HG03432 (cell line): ENCODE measurements around the gene KRT4.
"Not testable (repeated sequence)": the region's sequence is repeated elsewhere in the genome, so short reads cannot be mapped to it uniquely, and the experiment has no call there.

Experiments used
- ATAC-seq: cut with Tn5 transposase; IDR thresholded peaks from one replicate; pipeline ENCODE4 v1.9.1; 2021; ENCODE audit warnings: mild to moderate bottlenecking, moderate library complexity; ENCODE audit not compliant: unreplicated experiment

The KRT4 gene

DNA sequence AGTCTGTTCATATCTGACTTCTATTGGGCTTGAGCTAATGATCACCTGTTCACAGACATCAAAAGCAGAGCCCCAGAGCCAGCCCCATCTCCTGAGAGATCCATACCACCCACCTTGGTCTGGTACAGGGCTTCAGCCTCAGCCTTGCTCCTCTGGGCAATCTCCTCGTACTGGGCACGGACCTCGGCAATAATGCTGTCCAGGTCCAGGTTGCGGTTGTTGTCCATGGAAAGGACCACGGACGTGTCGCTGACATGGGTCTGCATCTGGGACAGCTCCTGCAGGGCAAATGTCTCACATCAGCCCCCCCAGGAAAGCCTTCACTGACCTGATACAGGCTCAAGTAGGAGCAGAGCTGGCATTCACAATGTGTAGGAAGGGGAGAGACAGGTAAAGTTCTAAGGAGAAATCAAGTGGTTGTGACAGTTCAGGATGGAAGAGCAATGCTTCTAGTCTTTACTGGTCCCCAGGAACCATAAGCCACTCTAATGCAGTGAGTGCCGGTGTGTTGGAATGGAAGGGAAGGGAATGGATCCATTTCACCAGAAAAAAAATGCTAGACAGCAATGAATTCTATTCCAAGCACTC is 5.2 kb downstream of the KRT4 start:
- no peak for ATAC-seq

DNA sequence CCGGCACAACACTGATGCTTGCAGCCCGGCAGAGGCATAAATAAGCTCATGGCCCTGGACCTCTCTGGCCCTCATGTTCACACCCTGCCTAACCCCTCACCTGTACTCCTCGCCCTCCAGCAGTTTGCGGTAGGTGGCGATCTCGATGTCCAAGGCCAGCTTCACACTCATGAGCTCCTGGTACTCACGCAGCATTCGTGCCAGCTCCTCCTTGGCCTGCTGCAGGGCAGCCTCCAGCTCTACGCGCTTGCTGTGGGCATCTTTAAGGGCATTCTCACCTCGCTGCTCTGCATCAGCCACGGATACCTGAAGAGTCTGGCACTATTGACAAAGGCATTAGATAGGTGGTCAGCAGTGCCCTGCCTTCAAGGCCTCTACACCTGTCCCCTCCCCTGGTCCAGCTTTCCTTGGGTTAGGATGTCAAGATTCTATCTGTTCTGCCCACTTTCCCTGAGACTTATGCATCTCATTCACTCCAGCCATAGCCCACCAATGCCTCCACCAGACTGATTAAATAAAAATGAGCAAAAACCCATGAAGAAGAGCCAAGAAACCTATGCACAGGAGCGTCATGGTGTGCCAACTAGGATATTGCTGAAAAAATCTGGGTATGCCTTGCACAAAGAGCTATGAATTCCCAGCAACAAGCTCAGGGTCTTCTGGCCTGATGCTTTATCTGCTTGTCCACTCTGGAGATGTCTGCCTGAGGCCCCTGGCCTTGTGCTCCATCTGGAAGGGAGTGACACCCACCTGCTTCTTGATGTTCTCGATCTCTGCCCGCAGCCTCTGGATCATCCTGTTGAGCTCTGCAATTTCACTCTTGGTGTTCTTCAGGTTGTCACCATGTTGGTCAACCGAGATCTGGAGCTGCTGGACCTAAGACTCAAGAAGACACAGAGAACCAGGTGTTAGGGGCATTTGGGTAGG is 6.1 kb downstream of the KRT4 start:
- ATAC-seq, result no peak

- no peak for ATAC-seq
Measured at GRCh38 chr12:52806821-52807543, 6.9 kb downstream of the KRT4 start.

DNA sequence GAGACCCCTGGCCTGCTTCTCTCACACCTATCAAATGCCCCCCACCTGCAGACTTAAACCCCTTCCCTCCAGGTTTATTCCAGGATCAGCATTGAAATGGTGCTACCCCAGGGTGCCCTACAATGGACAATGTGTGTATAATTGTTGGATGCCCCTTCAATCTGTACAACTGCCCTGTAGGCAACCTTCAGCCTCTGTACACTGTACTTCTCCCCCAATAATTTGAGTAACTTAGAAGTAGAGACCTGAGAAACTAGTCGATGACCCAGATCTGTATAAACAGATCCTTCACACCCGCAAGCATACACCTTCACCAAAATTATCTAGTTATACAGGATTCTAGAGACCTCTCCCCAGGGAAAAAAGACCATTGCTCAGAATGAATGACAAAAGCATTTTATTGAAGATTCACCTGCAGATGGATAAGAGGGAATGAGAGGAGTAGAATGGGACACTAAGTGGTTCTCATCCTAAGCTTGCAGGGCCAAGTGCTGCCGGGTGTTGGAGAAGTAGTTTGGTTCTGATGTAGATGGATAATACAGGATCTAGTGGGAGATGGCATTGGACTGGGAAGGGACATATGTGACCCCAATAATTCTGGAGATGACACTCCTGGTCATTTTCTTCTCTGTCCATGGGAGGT is 7.6 kb downstream of the KRT4 start:
- ATAC-seq, result no peak

GRCh38 chr12:52805739-52806138 is 8.2 kb downstream of the KRT4 start:
- ATAC-seq, result no peak

- no peak for ATAC-seq
Measured at GRCh38 chr12:52805000-52805399, 8.9 kb downstream of the KRT4 start.

DNA sequence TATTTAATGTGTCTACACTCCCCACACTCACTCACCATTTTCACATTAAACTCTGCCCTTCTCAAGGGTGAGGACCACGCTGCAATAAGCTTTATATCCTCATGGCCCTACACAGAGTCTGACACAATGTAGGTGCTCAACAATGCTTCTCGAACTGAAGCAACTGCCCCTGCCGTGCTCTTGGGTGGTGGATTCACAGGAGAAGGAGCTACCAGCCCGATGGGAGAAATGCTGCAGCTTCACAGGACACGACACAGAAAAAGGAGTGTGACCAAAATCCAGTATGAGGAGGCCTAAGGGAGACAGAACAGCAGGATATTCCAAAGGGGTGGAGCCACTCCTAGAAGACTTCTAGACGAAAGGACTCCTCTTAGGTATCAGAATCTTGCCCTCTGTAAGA is 11.5 kb downstream of the KRT4 start:
- no peak for ATAC-seq

GRCh38 chr12:52801773-52802172 is 12.1 kb downstream of the KRT4 start:
- ATAC-seq, result no peak

GRCh38 chr12:52800259-52800917 is 13.5 kb downstream of the KRT4 start:
- no peak for ATAC-seq

- ATAC-seq, result no peak
Measured at GRCh38 chr12:52799505-52800211, 14.3 kb downstream of the KRT4 start.

GRCh38 chr12:52798671-52799504 is 15.0 kb downstream of the KRT4 start:
- no peak for ATAC-seq

DNA sequence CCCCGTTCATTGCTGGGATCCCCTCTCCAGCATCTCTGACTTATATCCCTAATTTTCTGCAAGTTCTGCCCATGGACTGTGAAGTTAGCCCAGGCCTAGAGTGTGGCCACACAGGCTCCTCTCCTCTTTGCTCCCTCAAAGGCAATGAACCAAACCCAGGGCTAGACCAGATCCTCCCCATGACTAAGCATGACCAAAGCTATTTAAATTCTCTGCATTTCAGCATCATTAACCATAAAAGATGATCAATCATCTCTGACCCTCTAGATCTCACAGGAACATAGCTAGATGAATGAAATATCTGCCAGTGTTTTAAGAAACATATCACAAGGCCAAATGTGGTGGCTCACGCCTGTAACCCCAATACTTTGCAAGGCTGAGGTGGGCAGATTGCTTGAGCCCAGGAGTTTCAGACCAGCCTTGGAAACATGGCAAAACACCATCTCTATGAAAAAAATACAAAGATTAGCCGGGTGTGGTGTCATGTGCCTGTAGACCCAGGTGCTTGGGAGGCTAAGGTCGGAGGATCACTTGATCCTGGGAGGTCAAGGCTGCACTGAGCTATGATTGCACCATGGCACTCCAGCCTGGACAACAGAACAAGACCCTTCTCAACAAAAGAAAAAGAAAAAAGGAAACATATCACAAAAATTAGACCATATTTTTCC is 15.8 kb downstream of the KRT4 start:
- no peak for ATAC-seq

GRCh38 chr12:52797529-52797894 is 16.4 kb downstream of the KRT4 start:
- no peak for ATAC-seq

- no peak for ATAC-seq
Measured at GRCh38 chr12:52796839-52797528, 16.9 kb downstream of the KRT4 start.

- ATAC-seq, result no peak
Measured at GRCh38 chr12:52796429-52796794, 17.5 kb downstream of the KRT4 start.

- ATAC-seq, result no peak
Measured at GRCh38 chr12:52795694-52796428, 18.1 kb downstream of the KRT4 start, which contains the start of gene KRT3. Gene KRT3, minus strand, starts transcription at chr12:52796117. Its CDS starts 75 bp downstream, at chr12:52796042.

GRCh38 chr12:52795332-52795674 is 18.6 kb downstream of the KRT4 start:
- not testable (repeated sequence) for ATAC-seq
